Nephron progenitor cell (in vitro differentiated cells): ENCODE results near the gene SIX5.

Source experiments
- DNase-seq: peaks from one replicate; pipeline ENCODE4 v3.0.0; 2021
- H3K27ac Mint-ChIP-seq: 2 replicates; pipeline ENCODE4 v1.8.0; 2021; ENCODE audit warnings: mild to moderate bottlenecking, moderate library complexity, mixed read lengths
- H3K27me3 Mint-ChIP-seq: 2 replicates; pipeline ENCODE4 v1.8.0; 2021; ENCODE audit warnings: mild to moderate bottlenecking, low read depth, mixed read lengths; ENCODE audit not compliant: poor library complexity
- H3K36me3 Mint-ChIP-seq: 2 replicates; pipeline ENCODE4 v1.8.0; 2021; ENCODE audit warnings: low read depth, mixed read lengths
- H3K4me1 Mint-ChIP-seq: 2 replicates; pipeline ENCODE4 v1.8.0; 2021; ENCODE audit warnings: mixed read lengths
- H3K4me3 Mint-ChIP-seq: 2 replicates; pipeline ENCODE4 v1.8.0; 2021; ENCODE audit warnings: mild to moderate bottlenecking, moderate library complexity, mixed read lengths
- H3K9me3 Mint-ChIP-seq: 2 replicates; pipeline ENCODE4 v1.8.0; 2021; ENCODE audit warnings: mild to moderate bottlenecking, moderate library complexity, mixed read lengths
- CTCF ChIP-seq: fragments of 200-600 bp; sonication (generic); IDR thresholded peaks from 2 replicates; pipeline ENCODE4 v1.5.0; 2021; ENCODE audit warnings: antibody characterized with exemption

Gene SIX5

GRCh38 chr19:45794627-45795026 is 25.6 kb upstream of the SIX5 start:
- Mint-ChIP-seq H3K27ac (no peak overlapping the region), H3K27me3 (peaks cover 17% of the 10 kb centered on the region), H3K36me3 (peaks cover 12% of the 10 kb centered on the region), H3K4me3 (no peak overlapping the region), H3K9me3 (no peaks in the 10 kb centered on the region), H3K4me1 (peaks cover 45% of the 10 kb centered on the region)
- no peak for TF ChIP-seq CTCF
- DNase-seq, result no peak

- TF ChIP-seq CTCF, result no peak
- Mint-ChIP-seq H3K36me3 (peaks cover 20% of the 10 kb centered on the region), H3K27ac (no peak overlapping the region), H3K27me3 (peaks cover 17% of the 10 kb centered on the region), H3K4me3 (peak overlapping the region; percentile 37), H3K4me1 (peaks cover 38% of the 10 kb centered on the region), H3K9me3 (no peaks in the 10 kb centered on the region)
- DNase-seq, result no peak
Observed at GRCh38 chr19:45793876-45794275, 24.8 kb upstream of the SIX5 start.

- peak overlapping the region; percentile 77 for H3K4me3 Mint-ChIP-seq
- no peak for TF ChIP-seq CTCF
- peaks cover 27% of the 10 kb centered on the region for H3K36me3 Mint-ChIP-seq
- H3K4me1 Mint-ChIP-seq, result peaks cover 36% of the 10 kb centered on the region
- peak overlapping the region; percentile 97 for H3K27ac Mint-ChIP-seq
- no peaks in the 10 kb centered on the region for H3K9me3 Mint-ChIP-seq
- peaks cover 12% of the 10 kb centered on the region for H3K27me3 Mint-ChIP-seq
- DNase-seq, result no peak
Observed at GRCh38 chr19:45793178-45793564, 24.1 kb upstream of the SIX5 start.

GRCh38 chr19:45792470-45793177 is 23.6 kb upstream of the SIX5 start, which contains the start of gene DMWD:
TSS of gene DMWD (minus strand) at chr19:45792845. CDS start at chr19:45792756, 89 bp downstream.
- Mint-ChIP-seq H3K4me1 (peaks cover 36% of the 10 kb centered on the region), H3K9me3 (no peaks in the 10 kb centered on the region), H3K27me3 (peaks cover 9% of the 10 kb centered on the region), H3K36me3 (peaks cover 32% of the 10 kb centered on the region), H3K27ac (peak within 1 kb of the TSS; percentile 97), H3K4me3 (peak within 1 kb of the TSS; percentile 98)
- peak; percentile 100 for DNase-seq
- TF ChIP-seq CTCF, result no peak

- Mint-ChIP-seq H3K4me3 (peak overlapping the region; percentile 98), H3K36me3 (peaks cover 38% of the 10 kb centered on the region)
- no peak for TF ChIP-seq CTCF
Observed at GRCh38 chr19:45791744-45792469, 22.9 kb upstream of the SIX5 start.

More at GRCh38 chr19:45791744-45792469, 22.9 kb upstream of the SIX5 start:
- Mint-ChIP-seq H3K9me3 (no peaks in the 10 kb centered on the region), H3K27me3 (peaks cover 9% of the 10 kb centered on the region), H3K27ac (peak overlapping the region; percentile 50), H3K4me1 (peaks cover 36% of the 10 kb centered on the region)
- no peak for DNase-seq
